ENCODE data around the gene BRIX1. TPM values are rescaled to one million over a fixed set of nuclear protein-coding genes. Genes with fewer than 3 reads are reported as not detected.

BRIX1 gene
- total RNA-seq, 2 donors from 2014 or later: 48.8 to 73.7 TPM

- H3K9me3 Mint-ChIP-seq: no peaks in the 10 kb centered on the region
- peak overlapping the region; percentile 48 for H3K4me3 Mint-ChIP-seq
- H3K27me3 Mint-ChIP-seq: no peaks in the 10 kb centered on the region
- H3K27ac Mint-ChIP-seq: peak overlapping the region; percentile 31 to 37
- peaks cover 6 to 15% of the 10 kb centered on the region in 2 donors for H3K4me1 Mint-ChIP-seq (ENCODE audit: low read depth in 2 of 2)
- ATAC-seq (peak in 1 of 2 donors; percentile 93), DNase-seq (ENCODE audit: low spot score) (no peak)
- peaks cover 27% of the 10 kb centered on the region for H3K36me3 Mint-ChIP-seq
Observed at GRCh38 chr5:34923694-34924461, 8.4 kb downstream of the BRIX1 start.

DNA sequence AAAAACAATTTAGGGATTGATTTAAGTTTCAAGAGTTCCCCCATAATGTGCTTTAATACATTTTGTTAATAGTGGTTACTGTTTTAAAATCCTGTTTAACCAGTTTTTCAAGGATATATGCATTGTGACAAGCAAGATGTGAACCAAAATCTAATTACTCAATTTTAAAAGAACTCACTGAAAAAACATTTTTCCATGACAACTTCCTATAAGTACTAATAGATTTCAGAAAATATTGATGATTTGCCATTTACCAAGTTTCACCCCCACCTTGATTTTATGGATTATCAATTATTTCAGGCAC is 8.9 kb downstream of the BRIX1 start:
- H3K4me3 Mint-ChIP-seq: no peak overlapping the region
- peaks cover 27% of the 10 kb centered on the region for H3K36me3 Mint-ChIP-seq
- DNase-seq (ENCODE audit: low spot score) (no peak), ATAC-seq (no peak)
- H3K27ac Mint-ChIP-seq: peak overlapping the region; percentile 31 to 37
- no peaks in the 10 kb centered on the region for H3K27me3 Mint-ChIP-seq
- peaks cover 6 to 19% of the 10 kb centered on the region in 2 donors for H3K4me1 Mint-ChIP-seq (ENCODE audit: low read depth in 2 of 2)
- no peaks in the 10 kb centered on the region for H3K9me3 Mint-ChIP-seq

- no peaks in the 10 kb centered on the region for H3K27me3 Mint-ChIP-seq
- DNase-seq (ENCODE audit: low spot score): no peak
- ATAC-seq: no peak
- peaks cover 20% of the 10 kb centered on the region for H3K36me3 Mint-ChIP-seq
- H3K4me1 Mint-ChIP-seq (ENCODE audit: low read depth in 2 of 2): peaks cover 16 to 27% of the 10 kb centered on the region in 2 donors
- no peaks in the 10 kb centered on the region for H3K9me3 Mint-ChIP-seq
- H3K27ac Mint-ChIP-seq: no peak overlapping the region
- no peak overlapping the region for H3K4me3 Mint-ChIP-seq
Observed at GRCh38 chr5:34926318-34926888, 10.9 kb downstream of the BRIX1 start.

DNA sequence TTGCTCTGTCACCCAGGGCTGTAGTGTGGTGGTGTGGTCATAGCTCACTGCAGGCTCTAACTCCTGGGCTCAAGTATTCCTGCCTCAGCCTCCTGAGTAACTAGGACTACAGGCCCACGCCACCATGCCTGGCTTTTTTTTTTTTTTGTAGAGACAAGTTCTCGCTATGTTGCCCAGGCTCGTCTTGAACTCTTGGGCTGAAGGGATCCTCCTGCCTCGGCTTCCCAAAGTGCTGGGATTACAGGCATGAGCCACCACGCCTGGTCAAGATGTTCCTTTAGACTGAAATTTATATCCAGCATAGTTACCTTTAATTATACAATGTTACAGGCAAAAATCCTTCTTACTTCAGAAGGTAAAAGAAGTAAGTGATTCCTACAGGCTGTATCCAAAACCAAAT is 12.3 kb downstream of the BRIX1 start:
- no peak overlapping the region for H3K4me3 Mint-ChIP-seq
- no peaks in the 10 kb centered on the region for H3K27me3 Mint-ChIP-seq
- DNase-seq (ENCODE audit: low spot score) (no peak), ATAC-seq (no peak)
- no peak overlapping the region for H3K27ac Mint-ChIP-seq
- no peaks in the 10 kb centered on the region for H3K9me3 Mint-ChIP-seq
- H3K4me1 Mint-ChIP-seq (ENCODE audit: low read depth in 2 of 2): peaks cover 20 to 28% of the 10 kb centered on the region in 2 donors
- peaks cover 16% of the 10 kb centered on the region for H3K36me3 Mint-ChIP-seq

- peaks cover 20 to 28% of the 10 kb centered on the region in 2 donors for H3K4me1 Mint-ChIP-seq (ENCODE audit: low read depth in 2 of 2)
- H3K27me3 Mint-ChIP-seq: no peaks in the 10 kb centered on the region
- DNase-seq (ENCODE audit: low spot score) (no peak), ATAC-seq (no peak)
- H3K9me3 Mint-ChIP-seq: no peaks in the 10 kb centered on the region
- no peak overlapping the region for H3K4me3 Mint-ChIP-seq
- H3K27ac Mint-ChIP-seq: no peak overlapping the region
- peaks cover 14% of the 10 kb centered on the region for H3K36me3 Mint-ChIP-seq
Observed at GRCh38 chr5:34928267-34928666, 12.8 kb downstream of the BRIX1 start.

DNA sequence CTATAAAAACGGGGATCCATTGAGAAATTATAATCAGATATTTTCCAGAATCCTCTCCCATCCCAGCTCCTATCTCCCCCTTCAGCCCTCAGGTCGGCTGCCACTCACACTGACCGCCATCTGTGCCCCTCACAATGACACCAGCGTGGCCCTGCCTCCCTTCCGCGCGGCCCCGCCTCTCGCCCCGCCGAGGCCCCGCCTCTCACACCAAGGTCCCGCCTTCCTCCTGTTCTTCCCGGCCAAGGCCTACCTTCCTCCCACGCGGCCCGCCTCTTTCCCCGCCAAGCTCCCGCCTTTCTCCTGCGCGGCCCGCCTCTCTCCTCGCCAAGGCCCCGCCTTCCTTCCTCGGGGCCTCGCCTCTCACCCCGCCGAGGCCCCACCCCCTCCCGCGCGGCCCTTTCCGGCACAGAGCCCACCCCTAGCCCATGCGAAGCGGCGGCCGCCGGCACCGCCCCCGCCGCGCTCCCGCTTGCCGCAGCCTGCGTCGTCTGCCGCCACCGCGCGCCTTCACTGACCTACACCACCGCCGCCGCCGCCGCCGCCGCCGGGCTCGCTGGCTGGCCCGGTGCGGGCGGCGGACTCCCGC is 13.7 kb downstream of the BRIX1 start, which contains the start of gene DNAJC21:
DNAJC21 (plus strand) TSS at position 426 of the 586 bp plus-strand sequence. CDS start 261 bp downstream, outside the sequence.
- H3K27me3 Mint-ChIP-seq: no peaks in the 10 kb centered on the region
- peaks cover 20 to 29% of the 10 kb centered on the region in 2 donors for H3K4me1 Mint-ChIP-seq (ENCODE audit: low read depth in 2 of 2)
- H3K9me3 Mint-ChIP-seq: no peaks in the 10 kb centered on the region

DNA sequence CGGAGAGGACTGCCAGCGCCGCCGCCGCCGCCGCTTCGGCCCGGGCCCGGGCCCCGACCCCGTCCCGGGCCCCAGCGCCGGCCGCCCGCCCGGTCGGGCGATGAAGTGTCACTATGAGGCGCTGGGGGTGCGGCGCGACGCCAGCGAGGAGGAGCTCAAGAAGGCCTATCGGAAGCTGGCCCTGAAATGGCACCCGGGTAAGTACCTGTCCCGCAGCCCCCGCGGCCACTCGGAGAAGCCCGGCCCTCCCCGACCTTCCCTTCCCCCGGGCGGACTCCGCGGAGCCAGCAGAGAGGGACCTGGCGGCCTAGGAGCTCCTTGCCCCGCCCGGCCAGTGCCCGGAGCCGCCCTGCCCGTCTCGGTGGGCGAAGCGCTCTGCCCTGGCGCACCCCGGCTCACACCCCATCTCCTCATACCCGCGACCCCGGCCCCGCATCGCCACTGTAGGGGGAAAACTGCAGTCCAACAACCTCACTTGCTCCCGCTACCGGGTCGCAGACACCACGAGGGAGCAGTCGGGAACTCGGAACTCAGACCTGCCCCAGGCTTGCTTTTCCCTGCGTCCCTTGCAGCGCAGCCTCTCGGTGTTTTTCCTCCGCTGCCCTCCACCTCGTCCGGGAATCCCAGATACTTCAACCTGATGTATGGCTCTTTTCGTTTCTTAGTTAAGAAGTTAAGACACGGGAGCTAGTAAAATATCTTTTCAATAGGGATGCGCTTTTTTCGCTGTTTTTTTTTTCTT is 14.4 kb downstream of the BRIX1 start:
- peaks cover 20 to 30% of the 10 kb centered on the region in 2 donors for H3K4me1 Mint-ChIP-seq (ENCODE audit: low read depth in 2 of 2)
- peak overlapping the region; percentile 79 to 97 for H3K27ac Mint-ChIP-seq
- no peaks in the 10 kb centered on the region for H3K27me3 Mint-ChIP-seq
- ATAC-seq (peak; percentile 83 to 84), DNase-seq (ENCODE audit: low spot score) (peak; percentile 91)
- peak overlapping the region; percentile 74 for H3K4me3 Mint-ChIP-seq
- peaks cover 7% of the 10 kb centered on the region for H3K36me3 Mint-ChIP-seq
- no peaks in the 10 kb centered on the region for H3K9me3 Mint-ChIP-seq

More for the DNA sequence above, 13.7 kb downstream of the BRIX1 start, which contains the start of gene DNAJC21:
- ATAC-seq (peak; percentile 98), DNase-seq (ENCODE audit: low spot score) (peak; percentile 99)
- peak within 1 kb of the TSS; percentile 79 to 97 for H3K27ac Mint-ChIP-seq
- peaks cover 8% of the 10 kb centered on the region for H3K36me3 Mint-ChIP-seq
- H3K4me3 Mint-ChIP-seq: peak within 1 kb of the TSS; percentile 74

DNA sequence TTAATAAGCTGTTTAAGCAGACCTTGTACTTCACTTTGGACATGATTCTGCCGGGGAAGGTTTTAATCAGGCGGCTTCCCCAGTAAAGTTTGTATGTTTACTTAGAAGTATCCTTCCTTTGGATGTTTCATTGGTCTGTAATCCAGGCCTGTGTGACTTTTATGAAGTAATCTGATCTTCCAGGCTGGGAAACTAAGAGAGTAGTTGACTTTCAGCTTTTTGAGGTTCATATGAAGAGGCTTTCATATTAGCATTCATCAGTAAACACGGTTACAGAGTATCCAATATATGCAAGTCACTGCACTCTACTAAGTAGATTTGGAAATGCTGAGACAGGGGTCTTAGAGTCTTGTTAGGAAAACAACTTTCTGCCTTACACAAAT is 14.9 kb downstream of the BRIX1 start:
- Mint-ChIP-seq H3K4me1 (ENCODE audit: low read depth in 2 of 2) (peaks cover 20 to 32% of the 10 kb centered on the region in 2 donors), H3K9me3 (no peaks in the 10 kb centered on the region), H3K27ac (peak overlapping the region; percentile 79 to 97), H3K36me3 (peaks cover 2% of the 10 kb centered on the region), H3K27me3 (no peaks in the 10 kb centered on the region), H3K4me3 (peak overlapping the region; percentile 74)
- no peak for DNase-seq (ENCODE audit: low spot score)
- no peak for ATAC-seq

DNA sequence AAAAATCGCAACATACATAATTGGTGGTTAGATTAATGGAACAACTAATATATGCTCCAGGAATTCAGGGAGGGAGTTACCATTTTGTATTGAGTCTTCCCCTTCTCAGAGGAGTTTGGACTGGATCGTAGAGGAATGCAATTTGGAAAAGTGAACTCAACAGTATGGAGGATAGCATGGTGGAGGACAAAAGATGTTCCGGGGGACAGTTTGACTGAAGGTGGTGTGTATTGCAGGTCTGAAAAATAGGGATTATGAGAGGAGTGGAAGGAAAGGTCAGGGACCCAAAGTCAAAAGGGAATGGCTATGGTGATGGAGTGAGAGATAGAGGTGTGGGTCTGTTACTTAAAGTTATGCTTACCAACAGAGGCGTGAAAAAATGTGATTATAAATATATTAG is 15.4 kb downstream of the BRIX1 start:
- no peaks in the 10 kb centered on the region for H3K9me3 Mint-ChIP-seq
- peak overlapping the region; percentile 74 for H3K4me3 Mint-ChIP-seq
- peaks cover 20 to 32% of the 10 kb centered on the region in 2 donors for H3K4me1 Mint-ChIP-seq (ENCODE audit: low read depth in 2 of 2)
- ATAC-seq (no peak), DNase-seq (ENCODE audit: low spot score) (no peak)
- peak overlapping the region; percentile 79 to 97 for H3K27ac Mint-ChIP-seq
- no peaks in the 10 kb centered on the region for H3K36me3 Mint-ChIP-seq
- no peaks in the 10 kb centered on the region for H3K27me3 Mint-ChIP-seq

GRCh38 chr5:34932947-34933346 is 17.4 kb downstream of the BRIX1 start:
- Mint-ChIP-seq H3K36me3 (peaks cover 7% of the 10 kb centered on the region), H3K9me3 (no peaks in the 10 kb centered on the region), H3K4me1 (ENCODE audit: low read depth in 2 of 2) (peaks cover 20 to 32% of the 10 kb centered on the region in 2 donors), H3K27ac (no peak overlapping the region), H3K27me3 (no peaks in the 10 kb centered on the region), H3K4me3 (no peak overlapping the region)
- ATAC-seq (no peak), DNase-seq (ENCODE audit: low spot score) (no peak)

GRCh38 chr5:34941936-34942335 is 26.4 kb downstream of the BRIX1 start:
- Mint-ChIP-seq H3K4me1 (ENCODE audit: low read depth in 2 of 2) (no peaks in the 10 kb centered on the region), H3K36me3 (peaks cover 35% of the 10 kb centered on the region), H3K27ac (no peak overlapping the region), H3K4me3 (no peak overlapping the region), H3K27me3 (no peaks in the 10 kb centered on the region), H3K9me3 (no peaks in the 10 kb centered on the region)
- ATAC-seq (no peak), DNase-seq (ENCODE audit: low spot score) (no peak)

GRCh38 chr5:34944044-34944443 is 28.5 kb downstream of the BRIX1 start:
- Mint-ChIP-seq H3K4me3 (no peak overlapping the region), H3K36me3 (peaks cover 29% of the 10 kb centered on the region), H3K27ac (no peak overlapping the region), H3K9me3 (no peaks in the 10 kb centered on the region), H3K4me1 (ENCODE audit: low read depth in 2 of 2) (no peaks in the 10 kb centered on the region), H3K27me3 (no peaks in the 10 kb centered on the region)
- ATAC-seq: no peak
- DNase-seq (ENCODE audit: low spot score): no peak

- Mint-ChIP-seq H3K27me3 (no peaks in the 10 kb centered on the region), H3K9me3 (no peaks in the 10 kb centered on the region), H3K27ac (no peak overlapping the region), H3K36me3 (peaks cover 34% of the 10 kb centered on the region), H3K4me3 (no peak overlapping the region), H3K4me1 (ENCODE audit: low read depth in 2 of 2) (no peaks in the 10 kb centered on the region)
- ATAC-seq: no peak
- no peak for DNase-seq (ENCODE audit: low spot score)
Observed at GRCh38 chr5:34944460-34945047, 29.0 kb downstream of the BRIX1 start.

All from natural killer cell treated with Interleukin-12 subunit alpha and Interleukin-12 subunit beta and Interleukin-15 and Interleukin-18, amount 100 ng/mL, for 72 hours (primary cell).